HEK293 (cell line): ENCODE results near the gene BOD1.
A peak's percentile ranks its signal among the peaks of the same experiment; 100 is the strongest.
"Not testable (repeated sequence)": the region's sequence is repeated elsewhere in the genome, so short reads cannot be mapped to it uniquely, and the experiment has no call there.

Experiments used
- CTCF ChIA-PET: fragments of 350-600 bp; formaldehyde crosslinking; extraction: SDS; loops from one replicate; lab custom pipeline; 2021; ENCODE audit warnings: antibody characterized with exemption; lab: Yijun Ruan, JAX
- POLR2A ChIA-PET: fragments of 300-600 bp; formaldehyde crosslinking; extraction: SDS; loops from one replicate; lab custom pipeline; 2020; ENCODE audit warnings: antibody characterized with exemption, inconsistent platforms; lab: Yijun Ruan, JAX
- H3K27ac ChIP-seq: fragments of 200-500 bp; sonication (Bioruptor generic); 2 replicates; pipeline ENCODE4 v1.5.1; 2014; ENCODE audit warnings: low read depth, low read length, control low read depth, inconsistent platforms; ENCODE audit errors: extremely low read depth
- H3K36me3 ChIP-seq, 2 experiments: fragments of 200-500 bp in 1 of 2; sonication (Bioruptor generic) in 1 of 2; 1 replicate in 1 of 2; 2 replicates in 1 of 2; pipeline ENCODE4 v1.5.1; 2014 to 2017; ENCODE audit warnings: inconsistent platforms in 2 of 2, low read length in 2 of 2; ENCODE audit not compliant: control insufficient read depth in 2 of 2, insufficient read depth in 1 of 2
- H3K4me1 ChIP-seq: fragments of 200-500 bp; sonication (Bioruptor generic); 2 replicates; pipeline ENCODE4 v1.5.1; 2014; ENCODE audit warnings: mild to moderate bottlenecking, low read length, inconsistent platforms; ENCODE audit not compliant: control insufficient read depth, insufficient read depth
- H3K4me3 ChIP-seq: 2 replicates; pipeline ENCODE4 v1.5.1; 2011; ENCODE audit warnings: low read depth, mild to moderate bottlenecking, control low read depth, low read length, moderate library complexity
- H3K9me3 ChIP-seq: fragments of 200-500 bp; sonication (Bioruptor generic); 2 replicates; pipeline ENCODE4 v1.5.1; 2014; ENCODE audit warnings: low read depth, low read length, inconsistent platforms; ENCODE audit not compliant: control insufficient read depth, insufficient read depth
- PRDM10 ChIP-seq: fragments of 450-650 bp; formaldehyde crosslinking; IDR thresholded peaks from 2 replicates; pipeline ENCODE4 v1.5.1; 2016; ENCODE audit warnings: missing biosample characterization, missing genetic modification characterization
- ZNF155 ChIP-seq: fragments of 450-650 bp; formaldehyde crosslinking; IDR thresholded peaks from 2 replicates; pipeline ENCODE4 v1.5.1; 2016; ENCODE audit warnings: missing biosample characterization, missing genetic modification characterization
- ZNF157 ChIP-seq: fragments of 450-650 bp; formaldehyde crosslinking; IDR thresholded peaks from 2 replicates; pipeline ENCODE4 v1.5.1; 2016; ENCODE audit warnings: missing biosample characterization, missing genetic modification characterization
- ZNF174 ChIP-seq: fragments of 450-650 bp; formaldehyde crosslinking; IDR thresholded peaks from 2 replicates; pipeline ENCODE4 v1.5.0; 2017; ENCODE audit warnings: missing biosample characterization, mild to moderate bottlenecking, missing genetic modification characterization
- ZNF473 ChIP-seq: fragments of 450-650 bp; formaldehyde crosslinking; IDR thresholded peaks from 2 replicates; pipeline ENCODE4 v1.5.1; 2017; ENCODE audit warnings: missing biosample characterization, missing genetic modification characterization
- ZNF513 ChIP-seq: fragments of 450-650 bp; IDR thresholded peaks from 2 replicates; pipeline ENCODE4 v1.5.1; 2018; ENCODE audit warnings: missing biosample characterization, missing genetic modification characterization
- ZNF585B ChIP-seq: fragments of 450-650 bp; formaldehyde crosslinking; IDR thresholded peaks from 2 replicates; pipeline ENCODE4 v1.5.1; 2016; ENCODE audit warnings: missing biosample characterization, missing genetic modification characterization
- ZNF623 ChIP-seq: fragments of 450-650 bp; formaldehyde crosslinking; IDR thresholded peaks from 2 replicates; pipeline ENCODE4 v1.5.1; 2016; ENCODE audit warnings: missing biosample characterization, missing genetic modification characterization
- ZNF626 ChIP-seq: fragments of 450-650 bp; sonication (Bioruptor Pico); formaldehyde crosslinking; IDR thresholded peaks from 2 replicates; pipeline ENCODE4 v1.5.1; 2018; ENCODE audit warnings: missing biosample characterization, missing genetic modification characterization, inconsistent platforms
- ZNF677 ChIP-seq: fragments of 450-650 bp; IDR thresholded peaks from 2 replicates; pipeline ENCODE4 v1.5.0; 2018; ENCODE audit warnings: missing biosample characterization, mild to moderate bottlenecking, missing genetic modification characterization, moderate library complexity
- TF ChIP-seq, protein P1 (sequence below): fragments of 450-650 bp; formaldehyde crosslinking; IDR thresholded peaks from 2 replicates; pipeline ENCODE4 v1.5.1; 2016; ENCODE audit warnings: missing biosample characterization, missing genetic modification characterization

Gene BOD1

DNA sequence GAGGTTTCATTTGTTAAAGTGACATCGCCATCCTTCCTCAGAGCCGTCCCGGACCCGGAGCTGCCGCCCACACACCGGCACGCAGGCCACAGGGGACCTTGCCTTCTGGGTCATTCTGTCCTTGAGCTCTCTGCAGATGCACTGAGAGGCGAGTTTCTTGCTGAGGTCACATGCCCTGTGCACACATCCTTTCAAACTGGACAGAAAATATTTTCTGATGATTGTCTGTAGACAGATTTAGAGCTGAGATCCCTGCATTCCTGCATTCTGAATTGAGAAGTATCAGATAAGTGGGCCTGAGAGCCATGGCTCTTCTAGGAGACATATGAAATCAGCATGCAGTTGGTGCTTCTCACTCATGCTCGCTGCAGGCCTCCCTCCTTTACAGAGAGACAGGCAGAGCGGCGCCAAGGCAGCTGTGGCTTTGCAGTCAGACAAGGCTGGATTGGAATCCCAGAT is 25.4 kb downstream of the BOD1 start (continued):
- TF ChIP-seq, protein P1, sequence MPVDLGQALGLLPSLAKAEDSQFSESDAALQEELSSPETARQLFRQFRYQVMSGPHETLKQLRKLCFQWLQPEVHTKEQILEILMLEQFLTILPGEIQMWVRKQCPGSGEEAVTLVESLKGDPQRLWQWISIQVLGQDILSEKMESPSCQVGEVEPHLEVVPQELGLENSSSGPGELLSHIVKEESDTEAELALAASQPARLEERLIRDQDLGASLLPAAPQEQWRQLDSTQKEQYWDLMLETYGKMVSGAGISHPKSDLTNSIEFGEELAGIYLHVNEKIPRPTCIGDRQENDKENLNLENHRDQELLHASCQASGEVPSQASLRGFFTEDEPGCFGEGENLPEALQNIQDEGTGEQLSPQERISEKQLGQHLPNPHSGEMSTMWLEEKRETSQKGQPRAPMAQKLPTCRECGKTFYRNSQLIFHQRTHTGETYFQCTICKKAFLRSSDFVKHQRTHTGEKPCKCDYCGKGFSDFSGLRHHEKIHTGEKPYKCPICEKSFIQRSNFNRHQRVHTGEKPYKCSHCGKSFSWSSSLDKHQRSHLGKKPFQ: no peak

DNA sequence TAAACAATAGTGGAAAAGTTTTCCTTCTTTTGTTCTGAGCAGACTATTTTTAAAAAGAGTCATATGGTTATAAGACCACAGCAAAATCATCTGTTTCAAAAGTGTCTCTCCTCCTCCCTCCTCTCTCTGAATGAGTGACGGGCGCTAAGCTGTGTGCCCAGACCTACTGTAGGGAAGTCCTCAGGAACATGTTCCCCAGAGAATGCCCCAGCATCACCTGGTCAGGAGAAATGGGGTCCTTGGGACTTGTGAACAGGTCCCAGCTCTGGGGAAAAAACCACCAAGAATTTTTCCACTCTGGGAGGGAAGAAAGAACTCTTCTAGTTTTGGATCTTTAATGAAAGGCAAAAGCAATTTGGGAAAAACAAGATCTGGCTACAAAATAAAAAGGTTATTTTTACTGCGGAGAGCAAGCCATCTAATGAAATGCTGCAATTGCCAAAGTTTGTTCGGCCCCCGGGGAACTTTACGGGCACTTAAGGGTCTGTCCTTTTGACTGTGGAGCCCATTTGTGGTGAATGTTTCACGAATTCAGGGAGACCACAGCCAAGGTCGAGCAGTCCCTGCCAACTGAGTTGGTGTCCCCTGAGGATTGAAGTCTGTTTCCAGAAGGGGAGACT is 25.9 kb downstream of the BOD1 start:
- ChIA-PET POLR2A (no interaction called here), CTCF (interaction anchor here (1.7 kb wide), 1 partner anchor 11 kb away, joined by 5 read pairs; no protein-coding TSS in a partner anchor)
- Histone ChIP-seq H3K9me3 (no peaks in the 10 kb centered on the region), H3K4me3 (no peak overlapping the region), H3K36me3 (no peaks in the 10 kb centered on the region), H3K27ac (no peak overlapping the region), H3K4me1 (no peaks in the 10 kb centered on the region)
- TF ChIP-seq ZNF155 (tag by site-specific recombination) (no peak), ZNF623 (tag by site-specific recombination) (no peak), ZNF473 (tag by site-specific recombination) (no peak)

- H3K9me3 ChIP-seq, H3K4me3 ChIP-seq, CTCF ChIA-PET, H3K36me3 ChIP-seq, POLR2A ChIA-PET, H3K4me1 ChIP-seq, H3K27ac ChIP-seq: not testable (repeated sequence)
- TF ChIP-seq ZNF585B (tag by site-specific recombination): peak; percentile 86
These were observed 30.3 kb downstream of the BOD1 start for GRCh38 chr5:173586133-173586532.

DNA sequence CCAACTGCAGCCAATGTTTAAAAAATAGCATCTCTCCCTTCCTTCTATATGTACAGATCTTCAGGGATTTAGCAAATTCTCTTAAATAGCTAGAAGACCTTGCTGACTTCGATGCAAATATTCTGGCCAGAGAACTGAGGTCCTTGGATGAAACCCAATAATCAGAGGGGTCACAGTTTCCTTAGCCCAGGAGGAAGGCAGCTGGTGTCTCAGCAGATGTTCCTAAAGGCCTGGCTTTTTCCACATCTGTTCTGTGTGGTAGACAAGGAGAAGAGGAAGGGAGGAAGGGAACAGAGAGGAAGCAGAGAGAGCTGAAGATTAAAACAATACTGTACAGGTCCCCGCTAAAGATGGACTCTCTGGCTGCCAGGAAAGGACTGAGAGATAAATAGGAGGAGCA is 33.1 kb downstream of the BOD1 start:
- H3K27ac ChIP-seq: no peak overlapping the region
- H3K4me3 ChIP-seq: no peak overlapping the region
- no peaks in the 10 kb centered on the region for H3K9me3 ChIP-seq
- CTCF ChIA-PET: interaction anchor here (0.6 to 1.8 kb wide), 6 partner anchors 9 to 390 kb away, joined by 3 to 8 read pairs (median 3); no protein-coding TSS in a partner anchor
- H3K4me1 ChIP-seq: no peaks in the 10 kb centered on the region
- H3K36me3 ChIP-seq: no peaks in the 10 kb centered on the region
- no peak for TF ChIP-seq ZNF157 (tag by site-specific recombination)
- no peak for TF ChIP-seq ZNF174 (tag by site-specific recombination)
- TF ChIP-seq ZNF626 (tag by site-specific recombination): no peak
- TF ChIP-seq PRDM10 (tag by site-specific recombination): no peak
- no peak for TF ChIP-seq ZNF677 (tag by site-specific recombination)
- no peak for TF ChIP-seq ZNF513
- POLR2A ChIA-PET: no interaction called here
